ENCODE data around the gene PKDCC.
"Not testable (repeated sequence)": the region's sequence is repeated elsewhere in the genome, so short reads cannot be mapped to it uniquely, and the experiment has no call there.

Gene PKDCC

GRCh38 chr2:42032745-42033144 lies 15.1 kb upstream of the PKDCC start:
- Histone ChIP-seq H3K27ac (ENCODE audit: low read depth, low read length) (no peak overlapping the region), H3K36me3 (ENCODE audit: control insufficient read depth, insufficient read depth, low read length) (no peaks in the 10 kb centered on the region), H3K27me3 (ENCODE audit: control insufficient read depth, insufficient read depth, low read length) (no peaks in the 10 kb centered on the region), H3K9ac (ENCODE audit: low read length) (no peak overlapping the region), H3K4me3 (ENCODE audit: low read length) (no peak overlapping the region), H3K4me1 (ENCODE audit: control insufficient read depth, insufficient read depth, low read length) (no peaks in the 10 kb centered on the region)

GRCh38 chr2:42034096-42034495 lies 13.7 kb upstream of the PKDCC start:
- not testable (repeated sequence) for H3K4me3 ChIP-seq (ENCODE audit: low read length); H3K27me3 ChIP-seq (ENCODE audit: control insufficient read depth, insufficient read depth, low read length); H3K27ac ChIP-seq (ENCODE audit: low read depth, low read length); H3K4me1 ChIP-seq (ENCODE audit: control insufficient read depth, insufficient read depth, low read length); H3K36me3 ChIP-seq (ENCODE audit: control insufficient read depth, insufficient read depth, low read length); H3K9ac ChIP-seq (ENCODE audit: low read length)

- Histone ChIP-seq H3K4me1 (ENCODE audit: control insufficient read depth, insufficient read depth, low read length) (no peaks in the 10 kb centered on the region), H3K9ac (ENCODE audit: low read length) (no peak overlapping the region), H3K27ac (ENCODE audit: low read depth, low read length) (no peak overlapping the region), H3K27me3 (ENCODE audit: control insufficient read depth, insufficient read depth, low read length) (no peaks in the 10 kb centered on the region), H3K36me3 (ENCODE audit: control insufficient read depth, insufficient read depth, low read length) (no peaks in the 10 kb centered on the region), H3K4me3 (ENCODE audit: low read length) (no peak overlapping the region)
These were observed 12.6 kb upstream of the PKDCC start for GRCh38 chr2:42035241-42035640.

GRCh38 chr2:42036413-42036812 lies 11.4 kb upstream of the PKDCC start:
- Histone ChIP-seq H3K4me3 (ENCODE audit: low read length) (no peak overlapping the region), H3K9ac (ENCODE audit: low read length) (no peak overlapping the region), H3K27ac (ENCODE audit: low read depth, low read length) (no peak overlapping the region), H3K27me3 (ENCODE audit: control insufficient read depth, insufficient read depth, low read length) (no peaks in the 10 kb centered on the region), H3K36me3 (ENCODE audit: control insufficient read depth, insufficient read depth, low read length) (no peaks in the 10 kb centered on the region), H3K4me1 (ENCODE audit: control insufficient read depth, insufficient read depth, low read length) (no peaks in the 10 kb centered on the region)

- no peak overlapping the region for H3K4me3 ChIP-seq (ENCODE audit: low read length)
- H3K27me3 ChIP-seq (ENCODE audit: control insufficient read depth, insufficient read depth, low read length) = no peaks in the 10 kb centered on the region
- H3K9ac ChIP-seq (ENCODE audit: low read length) = no peak overlapping the region
- no peaks in the 10 kb centered on the region for H3K36me3 ChIP-seq (ENCODE audit: control insufficient read depth, insufficient read depth, low read length)
- H3K27ac ChIP-seq (ENCODE audit: low read depth, low read length) = no peak overlapping the region
- no peaks in the 10 kb centered on the region for H3K4me1 ChIP-seq (ENCODE audit: control insufficient read depth, insufficient read depth, low read length)
These were observed 10.9 kb upstream of the PKDCC start for GRCh38 chr2:42036940-42037339.

GRCh38 chr2:42040643-42041278 lies 7.1 kb upstream of the PKDCC start:
- no peaks in the 10 kb centered on the region for H3K4me1 ChIP-seq (ENCODE audit: control insufficient read depth, insufficient read depth, low read length)
- no peaks in the 10 kb centered on the region for H3K36me3 ChIP-seq (ENCODE audit: control insufficient read depth, insufficient read depth, low read length)
- no peak overlapping the region for H3K9ac ChIP-seq (ENCODE audit: low read length)
- no peak overlapping the region for H3K27ac ChIP-seq (ENCODE audit: low read depth, low read length)
- no peak overlapping the region for H3K4me3 ChIP-seq (ENCODE audit: low read length)
- H3K27me3 ChIP-seq (ENCODE audit: control insufficient read depth, insufficient read depth, low read length) = no peaks in the 10 kb centered on the region

- no peak overlapping the region for H3K27ac ChIP-seq (ENCODE audit: low read depth, low read length)
These were observed 6.3 kb upstream of the PKDCC start for GRCh38 chr2:42041377-42042127.

GRCh38 chr2:42042631-42043355 lies 5.0 kb upstream of the PKDCC start:
- peaks cover 4% of the 10 kb centered on the region for H3K27me3 ChIP-seq (ENCODE audit: control insufficient read depth, insufficient read depth, low read length)
- H3K4me1 ChIP-seq (ENCODE audit: control insufficient read depth, insufficient read depth, low read length) = peaks cover 5% of the 10 kb centered on the region
- H3K36me3 ChIP-seq (ENCODE audit: control insufficient read depth, insufficient read depth, low read length) = no peaks in the 10 kb centered on the region
- H3K9ac ChIP-seq (ENCODE audit: low read length) = no peak overlapping the region
- no peak overlapping the region for H3K27ac ChIP-seq (ENCODE audit: low read depth, low read length)
- H3K4me3 ChIP-seq (ENCODE audit: low read length) = no peak overlapping the region

More at GRCh38 chr2:42041377-42042127, 6.3 kb upstream of the PKDCC start:
- no peaks in the 10 kb centered on the region for H3K4me1 ChIP-seq (ENCODE audit: control insufficient read depth, insufficient read depth, low read length)
- no peak overlapping the region for H3K9ac ChIP-seq (ENCODE audit: low read length)
- peaks cover 4% of the 10 kb centered on the region for H3K27me3 ChIP-seq (ENCODE audit: control insufficient read depth, insufficient read depth, low read length)
- no peak overlapping the region for H3K4me3 ChIP-seq (ENCODE audit: low read length)
- H3K36me3 ChIP-seq (ENCODE audit: control insufficient read depth, insufficient read depth, low read length) = no peaks in the 10 kb centered on the region

GRCh38 chr2:42043789-42044394 lies 3.9 kb upstream of the PKDCC start:
- peaks cover 4% of the 10 kb centered on the region for H3K27me3 ChIP-seq (ENCODE audit: control insufficient read depth, insufficient read depth, low read length)
- H3K27ac ChIP-seq (ENCODE audit: low read depth, low read length) = no peak overlapping the region
- H3K4me3 ChIP-seq (ENCODE audit: low read length) = no peak overlapping the region

GRCh38 chr2:42044939-42045338 lies 2.9 kb upstream of the PKDCC start:
- H3K27me3 ChIP-seq (ENCODE audit: control insufficient read depth, insufficient read depth, low read length) = peaks cover 4% of the 10 kb centered on the region
- no peaks in the 10 kb centered on the region for H3K36me3 ChIP-seq (ENCODE audit: control insufficient read depth, insufficient read depth, low read length)
- no peak overlapping the region for H3K9ac ChIP-seq (ENCODE audit: low read length)
- H3K4me3 ChIP-seq (ENCODE audit: low read length) = no peak overlapping the region
- peaks cover 5% of the 10 kb centered on the region for H3K4me1 ChIP-seq (ENCODE audit: control insufficient read depth, insufficient read depth, low read length)
- H3K27ac ChIP-seq (ENCODE audit: low read depth, low read length) = no peak overlapping the region

More at GRCh38 chr2:42043789-42044394, 3.9 kb upstream of the PKDCC start:
- Histone ChIP-seq H3K4me1 (ENCODE audit: control insufficient read depth, insufficient read depth, low read length) (peaks cover 5% of the 10 kb centered on the region), H3K9ac (ENCODE audit: low read length) (no peak overlapping the region), H3K36me3 (ENCODE audit: control insufficient read depth, insufficient read depth, low read length) (no peaks in the 10 kb centered on the region)

GRCh38 chr2:42045352-42045751 lies 2.5 kb upstream of the PKDCC start:
- no peak overlapping the region for H3K27ac ChIP-seq (ENCODE audit: low read depth, low read length)
- no peak overlapping the region for H3K9ac ChIP-seq (ENCODE audit: low read length)
- no peaks in the 10 kb centered on the region for H3K36me3 ChIP-seq (ENCODE audit: control insufficient read depth, insufficient read depth, low read length)
- peaks cover 9% of the 10 kb centered on the region for H3K4me1 ChIP-seq (ENCODE audit: control insufficient read depth, insufficient read depth, low read length)
- H3K4me3 ChIP-seq (ENCODE audit: low read length) = no peak overlapping the region
- H3K27me3 ChIP-seq (ENCODE audit: control insufficient read depth, insufficient read depth, low read length) = peaks cover 4% of the 10 kb centered on the region

All from rectal smooth muscle tissue (tissue), 1 donor.